Parathyroid adenoma (tissue), 2 donors: ENCODE measurements around the gene TP53AIP1.

Experiments
- H2AFZ ChIP-seq: fragments of 300-600 bp; sonication (generic); one replicate; pipeline ENCODE4 v1.7.0; 2017; ENCODE audit warnings: antibody characterized with exemption, mild to moderate bottlenecking
- H3K27ac ChIP-seq: fragments of 300-600 bp; sonication (generic); one replicate; pipeline ENCODE4 v1.7.0; 2017
- H3K27me3 ChIP-seq: fragments of 300-600 bp; sonication (generic); one replicate; pipeline ENCODE4 v1.7.0; 2017; ENCODE audit warnings: low read length; ENCODE audit not compliant: control insufficient read depth, insufficient read depth
- H3K36me3 ChIP-seq: fragments of 300-600 bp; sonication (generic); one replicate; pipeline ENCODE4 v1.7.0; 2017; ENCODE audit warnings: low read length; ENCODE audit not compliant: control insufficient read depth, insufficient read depth
- H3K4me1 ChIP-seq: fragments of 300-600 bp; sonication (generic); one replicate; pipeline ENCODE4 v1.7.0; 2017; ENCODE audit warnings: control low read depth
- H3K4me2 ChIP-seq: fragments of 300-600 bp; sonication (generic); one replicate; pipeline ENCODE4 v1.7.0; 2017; ENCODE audit warnings: low read length
- H3K4me3 ChIP-seq: fragments of 300-600 bp; sonication (generic); one replicate; pipeline ENCODE4 v1.7.0; 2017; ENCODE audit warnings: low read depth, low read length
- H3K79me2 ChIP-seq: fragments of 300-600 bp; sonication (generic); one replicate; pipeline ENCODE4 v1.7.0; 2017; ENCODE audit warnings: control low read depth
- H3K9ac ChIP-seq: fragments of 300-600 bp; sonication (generic); one replicate; pipeline ENCODE4 v1.7.0; 2017; ENCODE audit warnings: mild to moderate bottlenecking
- H3K9me3 ChIP-seq: fragments of 300-600 bp; sonication (generic); one replicate; pipeline ENCODE4 v1.7.0; 2017; ENCODE audit warnings: low read length; ENCODE audit not compliant: control insufficient read depth
- TF ChIP-seq, protein P1 (sequence below): fragments of 300-600 bp; sonication (generic); IDR thresholded peaks from one replicate; pipeline ENCODE4 v1.7.0; 2017; ENCODE audit warnings: antibody characterized with exemption, mild to moderate bottlenecking
- donor health status: primary hyperparathyroidism.

Gene TP53AIP1

DNA sequence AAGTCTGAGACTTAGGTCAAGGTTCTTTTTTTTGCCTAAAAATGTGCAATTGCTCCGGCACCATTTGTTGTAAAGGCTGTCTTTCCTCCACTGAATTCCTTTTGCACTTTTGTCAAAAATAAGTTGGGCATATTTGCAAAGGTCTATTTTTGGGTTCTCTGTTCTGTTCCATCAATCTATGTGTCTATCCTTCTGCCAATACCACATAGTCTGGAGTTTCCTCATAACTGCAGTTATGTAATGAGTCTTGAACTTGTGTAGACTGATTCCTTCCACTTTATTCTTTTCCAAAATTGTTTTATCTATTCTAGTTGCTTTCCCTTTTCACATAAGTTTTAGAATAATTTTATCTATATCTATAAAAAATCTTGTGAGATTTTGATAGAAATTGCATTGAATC, 44.8 kb downstream of the TP53AIP1 start:
- TF ChIP-seq, protein P1, sequence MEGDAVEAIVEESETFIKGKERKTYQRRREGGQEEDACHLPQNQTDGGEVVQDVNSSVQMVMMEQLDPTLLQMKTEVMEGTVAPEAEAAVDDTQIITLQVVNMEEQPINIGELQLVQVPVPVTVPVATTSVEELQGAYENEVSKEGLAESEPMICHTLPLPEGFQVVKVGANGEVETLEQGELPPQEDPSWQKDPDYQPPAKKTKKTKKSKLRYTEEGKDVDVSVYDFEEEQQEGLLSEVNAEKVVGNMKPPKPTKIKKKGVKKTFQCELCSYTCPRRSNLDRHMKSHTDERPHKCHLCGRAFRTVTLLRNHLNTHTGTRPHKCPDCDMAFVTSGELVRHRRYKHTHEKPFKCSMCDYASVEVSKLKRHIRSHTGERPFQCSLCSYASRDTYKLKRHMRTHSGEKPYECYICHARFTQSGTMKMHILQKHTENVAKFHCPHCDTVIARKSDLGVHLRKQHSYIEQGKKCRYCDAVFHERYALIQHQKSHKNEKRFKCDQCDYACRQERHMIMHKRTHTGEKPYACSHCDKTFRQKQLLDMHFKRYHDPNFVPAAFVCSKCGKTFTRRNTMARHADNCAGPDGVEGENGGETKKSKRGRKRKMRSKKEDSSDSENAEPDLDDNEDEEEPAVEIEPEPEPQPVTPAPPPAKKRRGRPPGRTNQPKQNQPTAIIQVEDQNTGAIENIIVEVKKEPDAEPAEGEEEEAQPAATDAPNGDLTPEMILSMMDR = no peak
- H3K27me3 ChIP-seq = no peaks in the 10 kb centered on the region
- H3K9ac ChIP-seq = no peak overlapping the region
- no peak overlapping the region for H3K27ac ChIP-seq
- no peak overlapping the region for H2AFZ ChIP-seq
- H3K36me3 ChIP-seq = no peaks in the 10 kb centered on the region
- no peaks in the 10 kb centered on the region for H3K9me3 ChIP-seq
- no peaks in the 10 kb centered on the region for H3K79me2 ChIP-seq
- H3K4me1 ChIP-seq = peaks cover 6% of the 10 kb centered on the region
- H3K4me2 ChIP-seq = no peak overlapping the region
- no peak overlapping the region for H3K4me3 ChIP-seq

DNA sequence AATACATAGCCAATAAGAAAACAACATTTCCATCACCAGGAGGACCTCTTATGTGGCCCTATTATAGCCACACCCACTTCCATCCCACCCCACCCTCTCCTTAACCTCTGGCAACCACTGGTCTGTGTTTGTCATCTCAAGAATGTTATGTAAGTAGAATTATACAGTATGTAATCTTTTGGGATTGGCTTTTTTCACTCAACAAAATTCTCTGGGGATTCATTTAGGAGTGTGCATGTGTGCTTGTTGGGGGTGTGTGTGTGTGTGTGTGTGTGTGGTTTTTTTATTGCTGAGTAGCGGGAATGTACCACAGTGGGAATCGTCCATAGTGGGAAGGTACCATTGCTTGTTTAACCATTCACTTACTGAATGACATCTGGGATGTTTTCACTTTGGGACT, 46.3 kb downstream of the TP53AIP1 start:
- H3K27me3 ChIP-seq = no peaks in the 10 kb centered on the region
- peaks cover 6% of the 10 kb centered on the region for H3K4me1 ChIP-seq
- no peak overlapping the region for H2AFZ ChIP-seq
- H3K4me2 ChIP-seq = no peak overlapping the region
- H3K27ac ChIP-seq = no peak overlapping the region
- H3K9ac ChIP-seq = no peak overlapping the region
- H3K79me2 ChIP-seq = no peaks in the 10 kb centered on the region
- TF ChIP-seq, protein P1 = no peak
- no peaks in the 10 kb centered on the region for H3K9me3 ChIP-seq
- no peak overlapping the region for H3K4me3 ChIP-seq
- H3K36me3 ChIP-seq = no peaks in the 10 kb centered on the region

DNA sequence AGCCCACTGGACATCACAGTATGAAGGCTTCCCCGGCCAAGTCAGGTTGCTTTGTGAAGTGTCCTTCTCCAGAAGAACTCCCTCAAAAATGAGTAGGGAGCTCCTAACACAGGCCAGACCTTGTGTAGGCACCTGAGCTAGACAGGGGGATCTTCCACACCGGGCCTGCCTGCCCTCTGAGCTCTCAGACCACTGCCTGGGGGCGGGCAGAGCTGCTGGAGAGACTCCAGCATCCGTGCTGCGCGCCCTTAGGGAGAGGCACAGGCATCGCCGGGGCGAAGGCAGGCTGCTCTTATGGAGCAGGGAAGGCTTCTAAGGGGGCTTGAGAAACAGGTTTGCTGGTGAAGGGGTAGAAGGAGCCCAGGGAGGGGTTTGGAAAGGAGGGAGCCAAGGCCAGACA, 47.1 kb downstream of the TP53AIP1 start:
- H3K27me3 ChIP-seq = no peaks in the 10 kb centered on the region
- H3K4me3 ChIP-seq = no peak overlapping the region
- no peak overlapping the region for H2AFZ ChIP-seq
- no peak overlapping the region for H3K4me2 ChIP-seq
- H3K9me3 ChIP-seq = no peaks in the 10 kb centered on the region
- H3K36me3 ChIP-seq = no peaks in the 10 kb centered on the region
- no peaks in the 10 kb centered on the region for H3K79me2 ChIP-seq
- TF ChIP-seq, protein P1 = no peak
- no peak overlapping the region for H3K27ac ChIP-seq
- no peak overlapping the region for H3K9ac ChIP-seq
- peaks cover 6% of the 10 kb centered on the region for H3K4me1 ChIP-seq

DNA sequence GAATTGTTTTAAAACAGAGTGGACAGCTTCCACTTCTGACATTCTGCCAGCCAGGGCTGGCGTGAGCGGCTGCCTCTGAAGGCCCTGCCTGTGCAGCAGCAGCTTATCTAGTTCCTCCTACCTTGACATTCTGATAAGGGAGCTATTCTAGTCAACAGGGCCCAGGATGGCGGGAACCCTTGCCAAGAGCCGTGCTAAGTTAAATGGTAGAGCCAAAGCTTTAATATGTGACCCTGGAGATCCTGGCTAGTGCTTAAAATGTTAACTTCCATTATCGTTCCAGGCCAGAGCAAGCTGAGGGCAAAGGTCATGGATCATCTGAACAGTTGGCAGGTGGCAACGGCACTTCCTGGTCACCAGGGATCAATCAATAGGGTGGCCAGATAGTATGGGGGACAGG, 48.0 kb downstream of the TP53AIP1 start:
- TF ChIP-seq, protein P1 = no peak
- H3K27me3 ChIP-seq = no peaks in the 10 kb centered on the region
- no peak overlapping the region for H3K27ac ChIP-seq
- H3K36me3 ChIP-seq = no peaks in the 10 kb centered on the region
- H3K4me2 ChIP-seq = peak overlapping the region; percentile 38
- no peaks in the 10 kb centered on the region for H3K9me3 ChIP-seq
- no peaks in the 10 kb centered on the region for H3K79me2 ChIP-seq
- no peak overlapping the region for H3K4me3 ChIP-seq
- H3K9ac ChIP-seq = no peak overlapping the region
- peak overlapping the region; percentile 11 for H2AFZ ChIP-seq
- peaks cover 6% of the 10 kb centered on the region for H3K4me1 ChIP-seq

DNA sequence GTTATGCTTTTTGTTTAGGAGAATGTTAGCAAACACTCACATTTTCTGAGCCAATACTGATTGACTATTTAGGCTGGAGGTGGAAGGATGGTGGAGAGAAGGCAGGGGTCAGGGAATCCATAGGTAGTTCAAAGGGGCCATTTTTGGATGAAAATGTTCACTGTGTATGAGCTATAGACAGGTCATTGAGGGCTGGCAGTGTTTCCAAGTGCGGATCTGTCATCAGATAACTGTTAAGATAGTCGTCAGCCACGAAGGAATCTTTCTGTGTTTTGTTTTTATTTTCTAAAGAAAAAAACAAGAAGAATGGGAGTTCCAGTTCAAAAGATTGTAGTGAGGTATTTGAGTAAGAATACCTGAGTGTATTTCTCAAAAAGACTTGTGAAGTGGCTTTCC, 48.4 kb downstream of the TP53AIP1 start:
- no peak overlapping the region for H3K27ac ChIP-seq
- H3K4me3 ChIP-seq = no peak overlapping the region
- H3K9ac ChIP-seq = no peak overlapping the region
- H3K4me1 ChIP-seq = peaks cover 6% of the 10 kb centered on the region
- H3K4me2 ChIP-seq = peak overlapping the region; percentile 38
- no peaks in the 10 kb centered on the region for H3K9me3 ChIP-seq
- no peaks in the 10 kb centered on the region for H3K79me2 ChIP-seq
- TF ChIP-seq, protein P1 = no peak
- no peaks in the 10 kb centered on the region for H3K36me3 ChIP-seq
- peak overlapping the region; percentile 11 for H2AFZ ChIP-seq
- H3K27me3 ChIP-seq = no peaks in the 10 kb centered on the region
